ENCODE data around the gene C15orf61.

C15orf61 gene

GRCh38 chr15:67564021-67564967, 43.4 kb downstream of the C15orf61 start:
- Mint-ChIP-seq H3K4me1 (peaks cover 30% of the 10 kb centered on the region), H3K27ac (no peak overlapping the region)

GRCh38 chr15:67564968-67565345, 44.0 kb downstream of the C15orf61 start:
- H3K4me3 Mint-ChIP-seq: no peak overlapping the region
- H3K9me3 Mint-ChIP-seq: peaks cover 9% of the 10 kb centered on the region
- peaks cover 32% of the 10 kb centered on the region for H3K4me1 Mint-ChIP-seq
- peaks cover 52% of the 10 kb centered on the region for H3K36me3 Mint-ChIP-seq (ENCODE audit: low read depth)
- H3K27me3 Mint-ChIP-seq (ENCODE audit: low read depth, poor library complexity): no peaks in the 10 kb centered on the region
- TF ChIP-seq CTCF (IDR thresholded peaks at IDR 0.05): no peak
- no peak for DNase-seq
- H3K27ac Mint-ChIP-seq: no peak overlapping the region

More at GRCh38 chr15:67564021-67564967, 43.4 kb downstream of the C15orf61 start:
- no peak for TF ChIP-seq CTCF (IDR thresholded peaks at IDR 0.05)
- H3K4me3 Mint-ChIP-seq: no peak overlapping the region
- H3K36me3 Mint-ChIP-seq (ENCODE audit: low read depth): peaks cover 58% of the 10 kb centered on the region
- H3K27me3 Mint-ChIP-seq (ENCODE audit: low read depth, poor library complexity): no peaks in the 10 kb centered on the region
- DNase-seq: no peak
- peaks cover 15% of the 10 kb centered on the region for H3K9me3 Mint-ChIP-seq

GRCh38 chr15:67569668-67570067, 48.7 kb downstream of the C15orf61 start:
- no peak overlapping the region for H3K4me3 Mint-ChIP-seq
- peak overlapping the region; percentile 24 for H3K27ac Mint-ChIP-seq
- peaks cover 6% of the 10 kb centered on the region for H3K9me3 Mint-ChIP-seq
- H3K4me1 Mint-ChIP-seq: peaks cover 54% of the 10 kb centered on the region
- peaks cover 41% of the 10 kb centered on the region for H3K36me3 Mint-ChIP-seq (ENCODE audit: low read depth)
- H3K27me3 Mint-ChIP-seq (ENCODE audit: low read depth, poor library complexity): no peaks in the 10 kb centered on the region
- no peak for TF ChIP-seq CTCF (IDR thresholded peaks at IDR 0.05)
- DNase-seq: no peak

- TF ChIP-seq CTCF (IDR thresholded peaks at IDR 0.05): no peak
- Mint-ChIP-seq H3K4me3 (no peak overlapping the region), H3K4me1 (peaks cover 68% of the 10 kb centered on the region)
Measured at GRCh38 chr15:67570875-67571647, 50.1 kb downstream of the C15orf61 start.

GRCh38 chr15:67571648-67572415, 50.9 kb downstream of the C15orf61 start:
- Mint-ChIP-seq H3K4me3 (no peak overlapping the region), H3K9me3 (peaks cover 6% of the 10 kb centered on the region), H3K27ac (peak overlapping the region; percentile 40), H3K4me1 (peaks cover 72% of the 10 kb centered on the region), H3K36me3 (ENCODE audit: low read depth) (peaks cover 28% of the 10 kb centered on the region), H3K27me3 (ENCODE audit: low read depth, poor library complexity) (no peaks in the 10 kb centered on the region)
- DNase-seq: no peak
- no peak for TF ChIP-seq CTCF (IDR thresholded peaks at IDR 0.05)

More at GRCh38 chr15:67570875-67571647, 50.1 kb downstream of the C15orf61 start:
- Mint-ChIP-seq H3K36me3 (ENCODE audit: low read depth) (peaks cover 32% of the 10 kb centered on the region), H3K9me3 (peaks cover 6% of the 10 kb centered on the region), H3K27ac (no peak overlapping the region), H3K27me3 (ENCODE audit: low read depth, poor library complexity) (no peaks in the 10 kb centered on the region)
- DNase-seq: no peak
